Activated CD4-positive, alpha-beta T cell treated with anti-CD3 and anti-CD28 coated beads for 48 hours (primary cell): ENCODE results near the gene DXO.
A peak's percentile ranks its signal among the peaks of the same experiment; 100 is the strongest.
"Not testable (repeated sequence)": the region's sequence is repeated elsewhere in the genome, so short reads cannot be mapped to it uniquely, and the experiment has no call there.

Experiments used
- DNase-seq: peaks from one replicate; pipeline ENCODE4 v3.0.0-alpha.2; 2020

DXO gene

GRCh38 chr6:31954511-31954910 lies 17.4 kb downstream of the DXO start:
- DNase-seq = no peak

- no peak for DNase-seq
These were observed 19.0 kb downstream of the DXO start for GRCh38 chr6:31952890-31953289.

DNA sequence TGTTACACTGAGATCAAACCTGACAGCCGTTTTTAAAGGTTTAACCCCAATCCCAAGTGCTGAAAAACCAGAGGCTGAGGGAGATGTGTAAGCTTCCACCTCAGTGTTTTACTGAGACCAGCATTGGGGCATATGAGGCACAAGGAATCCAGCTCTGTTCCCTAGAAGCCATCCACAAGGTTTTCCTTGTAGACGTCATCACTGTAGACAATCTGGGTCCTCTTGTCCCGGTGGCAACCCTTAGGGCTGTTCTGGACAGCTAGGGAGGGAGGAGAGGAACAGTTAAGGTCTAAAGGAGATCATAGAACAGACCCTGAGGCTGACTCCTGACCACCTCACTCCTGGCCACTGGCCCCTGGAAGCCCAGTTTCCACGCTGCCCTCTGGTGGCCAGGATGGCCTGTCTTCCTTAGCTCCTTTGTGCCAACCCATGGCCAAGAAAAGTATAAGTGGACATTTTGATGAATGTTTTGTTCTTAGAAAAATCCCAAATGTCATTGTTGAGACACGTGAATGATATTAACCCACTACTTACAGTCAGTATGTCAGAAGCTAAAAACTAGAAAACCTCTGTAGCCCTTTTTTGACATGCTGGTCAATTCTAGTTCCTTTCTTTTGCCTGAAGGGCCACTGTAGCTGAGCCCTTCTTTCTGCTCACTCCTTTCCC lies 19.7 kb downstream of the DXO start:
- peak; percentile 51 for DNase-seq

GRCh38 chr6:31949926-31950548 lies 21.9 kb downstream of the DXO start:
- no peak for DNase-seq

- no peak for DNase-seq
These were observed 23.1 kb downstream of the DXO start for GRCh38 chr6:31948753-31949413.

- no peak for DNase-seq
These were observed 23.6 kb downstream of the DXO start for GRCh38 chr6:31948306-31948705.

DNA sequence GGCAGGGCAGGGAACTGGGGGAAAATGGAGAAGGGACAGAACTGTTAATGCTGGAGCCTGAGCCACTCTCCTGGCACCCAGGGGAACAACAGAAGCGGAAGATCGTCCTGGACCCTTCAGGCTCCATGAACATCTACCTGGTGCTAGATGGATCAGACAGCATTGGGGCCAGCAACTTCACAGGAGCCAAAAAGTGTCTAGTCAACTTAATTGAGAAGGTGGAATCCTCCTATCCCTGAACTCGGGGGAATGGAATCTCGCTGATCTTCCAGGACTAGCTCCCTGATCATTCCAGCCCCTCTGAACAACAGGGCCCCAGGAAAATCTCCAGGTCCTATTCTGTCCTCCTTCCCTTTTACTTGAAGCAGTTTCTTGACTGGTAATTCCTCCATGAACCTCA lies 24.1 kb downstream of the DXO start:
- no peak for DNase-seq

DNA sequence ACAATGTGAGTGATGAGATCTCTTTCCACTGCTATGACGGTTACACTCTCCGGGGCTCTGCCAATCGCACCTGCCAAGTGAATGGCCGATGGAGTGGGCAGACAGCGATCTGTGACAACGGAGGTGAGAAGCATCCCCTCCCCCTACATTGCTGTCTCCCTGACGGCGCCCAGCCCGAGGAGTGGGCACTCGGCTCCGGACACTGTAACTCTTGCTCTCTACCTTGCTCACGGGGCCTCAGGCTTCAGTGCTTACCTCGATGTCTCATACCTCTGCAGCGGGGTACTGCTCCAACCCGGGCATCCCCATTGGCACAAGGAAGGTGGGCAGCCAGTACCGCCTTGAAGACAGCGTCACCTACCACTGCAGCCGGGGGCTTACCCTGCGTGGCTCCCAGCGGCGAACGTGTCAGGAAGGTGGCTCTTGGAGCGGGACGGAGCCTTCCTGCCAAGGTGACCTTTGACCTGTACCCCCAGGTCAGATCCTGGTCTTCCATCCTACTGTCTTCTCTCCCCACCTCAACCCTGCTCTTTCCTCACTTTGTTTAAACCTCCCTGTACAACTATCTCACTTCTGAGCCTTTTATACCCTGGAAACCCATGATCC lies 24.8 kb downstream of the DXO start:
- DNase-seq = no peak

DNA sequence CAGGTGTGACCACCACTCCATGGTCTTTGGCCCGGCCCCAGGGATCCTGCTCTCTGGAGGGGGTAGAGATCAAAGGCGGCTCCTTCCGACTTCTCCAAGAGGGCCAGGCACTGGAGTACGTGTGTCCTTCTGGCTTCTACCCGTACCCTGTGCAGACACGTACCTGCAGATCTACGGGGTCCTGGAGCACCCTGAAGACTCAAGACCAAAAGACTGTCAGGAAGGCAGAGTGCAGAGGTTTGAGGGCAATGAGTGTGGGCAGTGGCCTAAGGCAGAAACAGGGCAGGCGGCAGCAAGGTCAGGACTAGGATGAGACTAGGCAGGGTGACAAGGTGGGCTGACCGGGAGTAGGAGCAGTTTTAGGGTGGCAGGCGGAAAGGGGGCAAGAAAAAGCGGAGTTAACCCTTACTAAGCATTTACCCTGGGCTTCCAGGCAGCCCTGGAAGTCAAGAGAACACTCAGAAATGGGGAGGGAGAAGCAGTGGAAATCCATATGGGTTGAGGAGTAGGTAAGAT lies 25.5 kb downstream of the DXO start:
- DNase-seq = no peak

DNA sequence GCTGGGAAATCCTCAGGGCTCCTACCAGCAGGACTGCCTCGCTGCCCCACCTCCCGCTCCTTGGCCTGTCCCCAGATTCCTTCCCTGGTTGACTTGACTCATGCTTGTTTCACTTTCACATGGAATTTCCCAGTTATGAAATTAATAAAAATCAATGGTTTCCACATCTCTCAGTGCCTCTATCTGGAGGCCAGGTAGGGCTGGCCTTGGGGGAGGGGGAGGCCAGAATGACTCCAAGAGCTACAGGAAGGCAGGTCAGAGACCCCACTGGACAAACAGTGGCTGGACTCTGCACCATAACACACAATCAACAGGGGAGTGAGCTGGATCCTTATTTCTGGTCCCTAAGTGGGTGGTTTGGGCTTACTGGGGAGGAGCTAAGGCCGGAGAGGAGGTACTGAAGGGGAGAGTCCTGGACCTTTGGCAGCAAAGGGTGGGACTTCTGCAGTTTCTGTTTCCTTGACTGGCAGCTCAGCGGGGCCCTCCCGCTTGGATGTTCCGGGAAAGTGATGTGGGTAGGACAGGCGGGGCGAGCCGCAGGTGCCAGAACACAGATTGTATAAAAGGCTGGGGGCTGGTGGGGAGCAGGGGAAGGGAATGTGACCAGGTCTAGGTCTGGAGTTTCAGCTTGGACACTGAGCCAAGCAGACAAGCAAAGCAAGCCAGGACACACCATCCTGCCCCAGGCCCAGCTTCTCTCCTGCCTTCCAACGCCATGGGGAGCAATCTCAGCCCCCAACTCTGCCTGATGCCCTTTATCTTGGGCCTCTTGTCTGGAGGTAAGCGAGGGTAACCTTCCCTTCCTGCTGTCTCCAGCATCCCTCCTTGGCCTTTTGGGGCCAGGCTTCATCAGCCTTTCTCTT lies 26.2 kb downstream of the DXO start, which contains the start of gene CFB:
CFB (plus strand) TSS at position 589 of the 863 bp plus-strand sequence; CDS start at position 716, 127 bp downstream.
- DNase-seq = peak; percentile 11

DNA sequence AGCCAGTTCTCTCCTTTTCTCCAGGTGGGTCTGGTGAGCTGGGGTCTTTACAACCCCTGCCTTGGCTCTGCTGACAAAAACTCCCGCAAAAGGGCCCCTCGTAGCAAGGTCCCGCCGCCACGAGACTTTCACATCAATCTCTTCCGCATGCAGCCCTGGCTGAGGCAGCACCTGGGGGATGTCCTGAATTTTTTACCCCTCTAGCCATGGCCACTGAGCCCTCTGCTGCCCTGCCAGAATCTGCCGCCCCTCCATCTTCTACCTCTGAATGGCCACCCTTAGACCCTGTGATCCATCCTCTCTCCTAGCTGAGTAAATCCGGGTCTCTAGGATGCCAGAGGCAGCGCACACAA lies 26.8 kb downstream of the DXO start:
- DNase-seq = no peak

- no peak for DNase-seq
These were observed 28.2 kb downstream of the DXO start for GRCh38 chr6:31943742-31944141.

DNA sequence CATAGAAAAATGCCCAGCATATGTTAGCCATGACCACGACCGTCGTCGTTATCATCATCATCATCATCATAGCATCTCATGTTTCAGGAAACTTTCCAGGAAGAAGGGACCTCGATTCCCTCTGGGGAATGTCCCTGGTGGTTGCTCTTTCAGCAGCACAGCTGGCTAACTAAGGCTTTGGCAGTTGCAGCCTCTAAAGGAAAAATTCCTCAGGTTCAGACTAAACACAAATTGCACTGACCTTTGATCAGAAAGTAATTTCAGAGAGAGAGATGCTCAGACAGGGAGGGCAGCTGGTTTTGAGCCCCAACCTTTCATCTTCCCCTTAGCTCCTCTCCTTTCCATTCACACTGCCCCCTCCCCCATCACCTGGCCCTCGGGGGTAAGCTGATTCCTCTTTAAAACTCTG lies 31.7 kb downstream of the DXO start:
- DNase-seq = no peak

- DNase-seq = no peak
These were observed 36.1 kb downstream of the DXO start for GRCh38 chr6:31935823-31936222.

- no peak for DNase-seq
These were observed 36.9 kb downstream of the DXO start for GRCh38 chr6:31935021-31935420.

GRCh38 chr6:31933537-31933936 lies 38.4 kb downstream of the DXO start:
- DNase-seq = no peak

GRCh38 chr6:31932137-31932536 lies 39.8 kb downstream of the DXO start:
- DNase-seq = not testable (repeated sequence)

- DNase-seq = no peak
These were observed 41.0 kb downstream of the DXO start for GRCh38 chr6:31930962-31931361.

DNA sequence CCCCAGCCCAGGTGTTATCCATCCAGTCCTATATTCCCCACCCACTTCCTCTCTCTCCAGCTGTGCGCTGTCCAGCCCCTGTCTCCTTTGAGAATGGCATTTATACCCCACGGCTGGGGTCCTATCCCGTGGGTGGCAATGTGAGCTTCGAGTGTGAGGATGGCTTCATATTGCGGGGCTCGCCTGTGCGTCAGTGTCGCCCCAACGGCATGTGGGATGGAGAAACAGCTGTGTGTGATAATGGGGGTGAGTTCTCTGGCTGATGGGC lies 43.3 kb downstream of the DXO start:
- DNase-seq = no peak

GRCh38 chr6:31927863-31928671 lies 43.9 kb downstream of the DXO start:
- no peak for DNase-seq

DNA sequence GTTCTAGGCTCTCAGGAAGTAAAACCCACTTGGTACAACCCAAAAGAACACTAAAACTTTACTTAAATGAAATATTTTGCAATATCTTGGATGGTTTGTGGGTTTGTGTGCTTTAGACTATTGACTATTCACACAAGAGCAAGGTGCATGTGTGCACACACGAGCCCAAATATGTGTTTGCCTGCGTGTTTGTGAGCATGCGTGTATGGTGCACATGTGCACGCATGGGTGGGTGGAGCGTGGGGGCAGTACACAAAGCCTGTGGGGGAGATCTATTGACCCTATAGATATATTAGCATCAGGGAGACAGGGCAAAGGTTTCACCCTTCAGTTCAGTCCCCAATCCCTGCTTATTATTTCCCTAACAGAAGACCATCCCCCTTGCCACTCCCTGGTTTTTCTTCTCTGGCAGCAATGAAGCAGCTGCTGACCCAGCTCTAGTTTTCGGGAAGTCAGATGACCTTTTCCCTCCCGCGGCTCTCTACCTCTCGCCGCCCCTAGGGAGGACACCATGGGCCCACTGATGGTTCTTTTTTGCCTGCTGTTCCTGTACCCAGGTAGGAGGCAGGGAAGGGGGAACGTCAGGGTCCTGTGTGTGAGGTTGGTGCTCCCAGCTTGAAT lies 44.6 kb downstream of the DXO start, which contains the start of gene C2:
C2 (plus strand) TSS at position 476 of the 621 bp plus-strand sequence; CDS start at position 512, 36 bp downstream.
- DNase-seq = no peak
